GM12801 (cell line): ENCODE measurements around the gene GRAMD4.

Experiments
- CTCF ChIP-seq: IDR thresholded peaks from one replicate; pipeline ENCODE4 v1.5.1; 2011; ENCODE audit warnings: control low read depth; ENCODE audit not compliant: insufficient read length; ENCODE audit errors: extremely low read depth

GRAMD4 gene

DNA sequence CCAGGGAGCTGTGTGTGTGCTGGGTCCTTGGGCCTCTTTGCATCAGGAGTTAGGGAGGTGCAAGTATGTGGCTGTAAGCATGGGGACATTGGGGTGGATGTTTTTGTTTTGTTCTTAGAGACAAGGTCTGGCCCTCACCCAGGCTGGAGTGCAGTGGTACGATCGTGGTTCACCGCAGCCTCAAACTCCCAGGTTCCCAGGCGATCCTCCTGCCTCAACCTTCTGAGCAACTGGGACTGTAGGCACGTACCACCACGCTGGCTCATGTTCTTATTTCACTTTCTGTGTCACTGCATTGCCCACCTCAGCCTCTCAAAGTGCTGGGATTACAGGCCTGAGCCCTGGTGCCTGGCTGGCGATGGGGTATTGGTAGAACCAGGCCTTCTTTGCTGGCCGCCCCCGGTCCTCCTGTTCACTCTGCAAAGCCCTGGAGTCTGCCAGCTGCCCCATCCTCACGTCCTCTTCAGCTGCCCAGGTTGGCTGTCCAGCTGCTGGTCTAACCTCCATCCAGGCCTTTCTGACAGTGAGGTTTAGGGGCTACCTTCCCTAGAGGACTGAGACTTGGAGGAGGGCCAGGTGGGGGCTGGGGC, 851 bp upstream of the GRAMD4 start:
- no peak for TF ChIP-seq CTCF

DNA sequence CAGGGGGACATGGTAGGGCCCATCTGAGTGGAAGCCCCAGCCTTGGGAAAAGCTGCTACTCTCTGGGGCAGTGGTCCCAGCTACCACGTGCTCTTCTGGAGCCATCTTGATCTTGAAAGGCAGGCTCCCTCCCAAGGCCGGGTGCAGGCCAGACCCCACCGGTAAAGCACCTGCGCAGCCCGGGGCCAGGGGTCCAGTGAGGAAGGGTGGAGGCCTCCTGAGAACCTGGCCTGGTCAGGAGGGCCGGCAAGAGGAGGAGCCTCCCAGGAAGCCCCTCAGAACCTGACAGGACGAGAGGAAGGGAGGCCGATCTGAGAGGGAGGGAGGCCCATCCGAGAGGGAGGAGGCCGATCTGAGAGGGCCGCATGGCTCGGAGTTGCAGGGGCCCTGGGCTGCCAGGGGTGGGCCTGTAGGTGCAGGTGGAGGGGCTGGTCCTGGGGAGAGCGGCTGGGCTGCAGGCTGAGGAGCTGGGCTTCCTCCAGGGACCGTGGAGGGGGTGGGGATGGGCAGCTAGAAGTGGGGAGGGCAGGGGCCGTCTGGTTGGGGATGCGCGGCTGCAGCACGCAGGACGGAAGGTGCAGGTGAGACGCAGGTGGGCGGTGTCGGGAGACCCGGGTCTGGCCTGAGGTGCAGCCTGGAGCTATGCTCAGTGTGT, 529 bp downstream of the GRAMD4 start:
- no peak for TF ChIP-seq CTCF

DNA sequence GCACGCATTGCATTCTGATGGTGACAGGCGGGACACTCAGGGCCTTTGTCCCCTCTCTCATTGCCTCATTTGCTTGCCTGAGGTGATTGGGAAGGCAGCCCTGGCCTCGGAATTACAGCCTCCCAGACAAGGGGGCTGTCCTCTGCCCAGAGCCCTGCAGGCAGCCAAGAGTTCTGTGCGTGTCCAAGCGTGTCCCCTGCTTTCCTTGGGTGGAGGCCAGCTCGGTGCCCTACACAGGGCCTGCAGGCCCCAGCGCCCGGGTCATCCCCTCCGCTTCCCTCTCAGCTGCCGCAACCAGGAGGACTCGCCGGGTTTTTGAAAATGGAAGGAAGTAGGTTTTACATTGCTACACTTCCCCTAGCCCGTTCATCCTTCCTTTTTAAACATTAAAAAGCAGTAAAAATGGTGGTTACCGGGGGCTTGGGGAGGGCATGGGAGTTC, 1.9 kb downstream of the GRAMD4 start:
- TF ChIP-seq CTCF: no peak

DNA sequence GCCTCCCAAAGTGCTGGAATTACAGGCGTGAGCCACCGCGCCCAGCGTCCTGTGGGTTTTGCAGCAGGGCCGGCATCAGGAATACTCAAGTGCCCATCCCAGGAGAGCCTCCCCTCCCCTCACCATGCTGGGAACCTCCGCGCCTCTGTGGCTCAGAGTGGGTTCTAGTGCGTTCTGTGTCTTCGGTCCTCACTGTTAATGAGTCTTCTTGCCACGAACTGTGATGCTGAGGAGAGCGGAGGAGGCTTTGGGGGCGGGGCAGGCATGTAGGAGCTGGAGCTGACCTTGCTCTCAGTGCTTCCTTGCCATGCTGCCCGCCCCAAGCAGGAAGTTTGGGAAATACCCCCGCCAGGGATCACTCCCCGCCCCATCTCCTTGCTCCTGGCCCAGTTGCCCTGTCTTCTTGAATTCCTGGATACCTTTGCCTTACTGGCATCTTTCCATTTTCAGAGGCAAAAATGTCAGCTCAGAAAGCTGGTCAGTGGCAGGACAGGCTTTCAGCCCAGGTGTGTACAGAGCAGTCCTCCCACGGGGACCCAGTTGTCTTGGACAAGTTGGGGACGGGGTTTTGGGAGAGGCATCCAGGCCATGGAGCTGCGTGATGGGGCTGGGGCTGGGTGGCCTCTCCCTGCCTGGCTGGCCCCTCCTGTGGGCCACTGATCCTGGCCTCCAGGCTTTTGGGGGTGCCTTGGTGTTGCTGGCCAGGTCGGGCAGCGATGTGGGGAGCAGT, 5.1 kb downstream of the GRAMD4 start:
- TF ChIP-seq CTCF: no peak

DNA sequence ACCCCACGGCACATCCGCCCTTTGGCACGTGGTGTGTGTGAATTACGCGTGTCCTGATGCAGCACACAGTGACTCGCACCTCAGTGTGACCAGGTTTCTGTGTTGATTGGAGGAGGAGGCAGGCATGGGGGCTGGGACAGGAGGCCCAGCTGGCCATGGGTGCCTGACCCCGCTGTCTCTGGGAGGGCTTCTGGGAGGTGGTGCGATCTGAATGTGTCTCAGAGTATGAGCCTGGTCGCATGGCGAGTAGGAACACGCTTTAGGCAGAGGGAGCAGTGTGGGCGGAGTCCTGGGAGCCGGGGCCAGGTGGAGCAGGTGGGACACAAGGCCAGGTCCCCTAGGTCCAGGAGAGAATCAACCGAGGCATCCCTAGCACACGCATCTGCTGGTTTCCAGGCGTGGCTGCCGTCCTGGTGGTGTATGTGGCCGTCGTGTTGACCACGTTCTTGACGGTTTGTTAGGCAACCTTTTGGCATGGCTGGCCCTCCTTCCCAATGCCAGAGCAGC, 5.7 kb downstream of the GRAMD4 start:
- TF ChIP-seq CTCF: no peak

DNA sequence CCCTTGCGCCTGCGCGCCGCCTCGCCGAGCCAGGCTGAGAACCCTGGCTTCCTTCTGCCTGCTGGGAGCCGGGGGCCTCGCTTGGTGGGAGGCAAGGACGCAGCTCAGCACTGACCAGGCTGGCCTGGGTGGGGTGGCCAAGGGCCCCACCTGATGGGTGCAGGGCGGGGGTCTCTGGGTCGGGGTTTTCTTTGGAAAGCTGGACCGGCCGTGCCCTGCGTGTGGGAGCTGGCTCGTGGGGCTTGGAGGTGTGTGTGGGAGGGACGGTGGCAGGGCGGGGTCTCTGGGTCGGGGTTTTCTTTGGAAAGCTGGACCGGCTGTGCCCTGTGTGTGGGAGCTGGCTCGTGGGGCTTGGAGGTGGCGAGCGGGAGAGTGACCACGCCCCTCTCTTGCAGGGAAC, 6.2 kb downstream of the GRAMD4 start:
- no peak for TF ChIP-seq CTCF
